ENCODE results near the gene WDR43.

The WDR43 gene

DNA sequence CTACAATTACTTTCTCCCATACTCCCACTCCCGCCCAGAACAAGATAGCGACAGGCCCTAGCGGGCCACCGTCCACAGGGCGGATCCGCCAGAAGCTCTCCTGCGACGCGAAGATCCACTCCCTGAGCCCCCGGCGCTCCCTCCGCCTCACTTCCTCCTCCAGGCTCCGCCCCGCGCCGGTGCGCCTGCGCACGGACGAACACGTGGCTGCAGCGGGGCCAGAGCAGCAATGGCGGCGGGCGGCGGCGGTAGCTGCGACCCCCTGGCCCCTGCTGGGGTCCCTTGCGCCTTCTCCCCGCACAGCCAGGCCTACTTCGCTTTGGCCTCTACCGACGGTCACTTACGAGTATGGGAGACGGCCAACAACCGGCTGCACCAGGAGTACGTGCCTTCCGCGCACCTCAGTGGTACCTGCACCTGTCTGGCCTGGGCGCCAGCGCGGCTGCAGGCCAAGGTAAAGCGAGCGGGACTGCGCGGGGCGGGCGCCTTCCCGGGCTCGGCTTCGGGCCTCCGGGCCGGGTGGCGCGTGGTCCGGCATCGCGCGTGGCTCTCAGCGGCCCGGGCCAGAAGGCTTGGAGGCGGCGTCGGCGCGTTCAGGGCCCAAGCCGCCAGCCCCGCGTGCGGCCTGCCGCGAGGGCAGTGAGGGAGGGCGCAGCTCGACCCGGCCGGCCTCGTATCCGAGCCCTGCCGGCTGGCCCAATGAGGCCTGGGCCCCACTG is at the start of gene WDR43:
WDR43 (plus strand) TSS at position 198 of the 719 bp plus-strand sequence; CDS start at position 230, 32 bp downstream.
- peak; percentile 93 for DNase-seq (ENCODE audit: low read depth, low spot score)

DNA sequence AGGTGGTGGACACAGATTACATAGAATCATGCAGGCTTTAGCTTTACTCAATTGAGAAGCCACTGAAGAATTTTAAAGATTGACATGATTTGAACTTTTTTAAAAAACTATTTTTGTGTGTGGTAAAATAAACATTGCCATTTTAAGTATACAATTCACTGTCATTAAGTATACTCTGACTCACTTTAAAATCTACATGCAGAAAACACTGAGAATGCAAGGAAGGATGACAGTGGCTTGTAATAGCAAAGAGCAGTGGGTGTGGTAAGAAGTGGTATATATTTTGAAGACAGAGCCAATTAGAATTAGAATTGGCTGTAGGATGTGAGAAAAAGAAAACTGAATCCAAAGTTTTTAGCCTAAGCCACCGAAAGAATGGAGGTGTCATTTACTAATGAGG is 39.3 kb upstream of the WDR43 start:
- no peak for DNase-seq (ENCODE audit: low read depth, low spot score)

- DNase-seq (ENCODE audit: low read depth, low spot score), result no peak
Observed at GRCh38 chr2:28855977-28856376, 38.5 kb upstream of the WDR43 start.

DNA sequence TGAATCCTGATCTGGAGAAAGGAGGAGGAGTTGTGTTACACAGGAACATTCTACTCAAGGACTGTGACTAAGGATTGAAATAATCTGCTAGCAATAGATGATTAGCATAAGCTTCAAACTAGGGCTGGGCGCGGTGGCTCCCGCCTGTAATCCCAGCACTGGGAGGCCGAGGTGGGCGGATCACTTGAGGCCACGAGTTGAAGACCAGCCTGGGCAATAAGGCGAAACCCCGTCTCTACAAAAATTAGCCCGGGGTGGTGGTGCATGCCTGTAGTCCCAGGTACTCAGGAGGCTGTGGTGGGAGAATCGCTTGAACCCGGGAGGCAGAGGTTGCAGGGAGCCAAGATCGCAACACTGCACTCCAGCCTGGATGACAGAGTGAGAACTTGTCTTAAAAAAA is 25.9 kb upstream of the WDR43 start:
- DNase-seq (ENCODE audit: low read depth, low spot score), result no peak

DNA sequence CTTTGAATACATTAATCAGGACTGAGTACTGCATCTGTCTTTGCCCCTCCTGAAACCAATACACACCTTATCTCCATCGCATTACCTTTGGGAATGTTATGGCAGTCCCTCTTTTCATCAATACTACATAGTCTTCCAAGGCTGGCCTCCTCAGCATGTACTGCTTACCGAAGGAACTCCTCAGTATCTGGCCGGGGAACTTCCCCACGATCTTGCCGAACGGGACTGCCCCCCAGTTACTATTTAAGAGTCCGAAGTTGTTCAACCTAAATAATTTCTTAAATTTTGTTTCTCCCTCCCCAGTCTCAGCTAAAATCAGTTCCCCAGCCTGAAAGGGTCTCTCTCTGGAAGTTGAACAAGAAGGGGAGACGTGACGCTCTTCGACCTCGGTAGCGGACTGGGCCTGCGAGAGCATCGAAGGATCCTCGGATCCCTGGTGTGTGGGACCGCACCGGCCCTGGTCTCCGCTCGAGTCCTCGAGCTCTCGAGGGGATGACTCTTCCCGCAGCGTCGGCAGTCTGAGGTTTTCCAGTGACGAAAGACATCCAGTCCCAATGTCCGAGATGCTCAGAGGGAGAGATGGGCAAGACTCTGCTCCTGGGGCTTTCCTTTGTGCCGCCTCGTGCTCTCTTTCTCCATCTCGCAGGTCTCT is 24.8 kb upstream of the WDR43 start:
- peak; percentile 2 for DNase-seq (ENCODE audit: low read depth, low spot score)

DNA sequence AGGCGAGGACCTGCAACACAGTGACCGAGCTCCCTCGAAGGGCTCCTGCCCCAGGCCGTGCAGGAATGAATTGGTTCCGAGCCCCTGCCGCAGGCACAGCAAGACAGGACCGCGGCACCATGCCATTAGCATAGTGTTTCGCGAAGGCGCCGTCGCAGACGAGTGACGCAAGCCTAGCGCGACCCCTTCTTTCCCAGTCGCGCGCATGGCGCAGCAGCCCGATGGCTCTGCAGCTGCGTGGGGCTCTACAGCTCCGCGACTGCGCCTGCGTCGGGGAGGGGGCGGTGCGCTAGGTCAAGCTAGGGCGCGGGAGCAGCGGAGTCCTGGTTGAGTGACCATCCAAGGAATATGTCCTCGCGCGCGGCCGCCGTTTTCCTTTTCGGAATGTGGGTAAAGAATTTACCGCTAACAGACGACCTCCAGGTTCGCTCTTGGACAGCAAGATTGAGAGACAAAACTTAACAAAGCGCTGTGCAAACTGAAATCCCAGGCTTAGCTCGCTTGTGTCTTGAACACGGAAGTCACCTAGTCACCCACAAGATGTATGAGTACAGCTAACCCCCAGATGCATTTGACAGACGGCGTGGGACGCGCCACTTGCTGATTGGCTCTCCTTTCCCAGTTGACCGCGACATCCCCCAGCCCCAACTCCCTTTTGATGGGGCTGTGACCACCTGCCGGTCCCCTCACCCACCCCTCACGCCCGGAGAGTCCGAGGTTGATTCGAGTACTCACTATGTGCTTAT is 24.1 kb upstream of the WDR43 start, which contains the start of gene TRMT61B:
TRMT61B (minus strand) TSS at position 164 of the 746 bp plus-strand sequence; CDS start at position 132, 32 bp downstream.
- peak; percentile 83 for DNase-seq (ENCODE audit: low read depth, low spot score)

GRCh38 chr2:28871620-28872019 is 22.8 kb upstream of the WDR43 start:
- DNase-seq (ENCODE audit: low read depth, low spot score), result no peak

GRCh38 chr2:28880193-28880592 is 14.3 kb upstream of the WDR43 start:
- DNase-seq (ENCODE audit: low read depth, low spot score), result no peak

DNA sequence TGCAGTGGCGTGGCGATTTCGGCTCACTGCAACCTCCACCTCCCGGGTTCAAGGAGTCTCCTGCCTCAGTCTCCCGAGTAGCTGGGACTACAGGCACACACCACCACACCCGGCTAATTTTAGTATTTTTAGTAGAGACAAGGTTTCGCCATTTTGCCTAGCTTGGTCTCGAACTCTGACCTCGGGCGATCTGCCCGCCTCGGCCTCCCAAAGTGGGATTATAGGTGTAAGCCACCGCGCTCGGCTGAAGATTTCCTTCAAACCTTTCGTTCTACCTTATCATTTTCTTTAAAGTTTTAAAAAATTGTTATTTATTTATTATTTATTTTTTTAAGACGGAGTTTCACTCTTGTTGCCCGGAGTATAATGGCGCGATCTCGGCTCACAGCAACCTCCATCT is 979 bp upstream of the WDR43 start:
- no peak for DNase-seq (ENCODE audit: low read depth, low spot score)

DNA sequence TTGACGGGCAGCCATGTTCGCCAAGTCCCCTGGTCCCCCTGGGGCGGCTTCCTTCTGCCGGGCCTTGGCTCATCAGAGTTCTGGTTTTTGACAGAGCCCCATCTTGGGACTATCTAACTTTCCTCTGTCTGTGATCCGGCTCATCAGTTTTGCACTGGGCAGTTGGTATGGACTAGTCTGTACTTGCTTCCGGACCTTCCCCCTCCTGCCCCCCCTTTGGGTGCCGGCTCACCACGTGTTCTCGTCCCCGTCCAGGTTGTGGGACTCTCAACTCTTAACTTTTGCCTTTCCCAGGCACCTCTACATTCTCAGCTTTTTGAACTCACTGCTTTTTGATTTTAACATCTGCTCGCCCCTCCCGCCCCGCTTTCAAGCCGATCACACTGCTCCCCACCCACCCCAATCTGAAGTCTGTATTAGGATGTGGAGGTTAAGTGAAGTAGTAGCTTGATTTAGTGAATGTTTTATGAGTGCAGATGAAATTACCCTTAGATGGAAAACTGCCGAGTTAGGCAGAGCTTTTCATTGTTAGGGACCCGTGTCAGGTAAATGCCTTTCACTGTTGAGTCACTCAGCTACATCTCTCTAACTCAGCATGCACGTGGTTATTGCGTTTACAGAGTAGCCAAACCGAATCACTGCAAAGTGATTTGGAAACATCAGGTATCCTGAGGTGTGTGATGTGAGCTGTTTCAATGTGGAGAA is 874 bp downstream of the WDR43 start:
- DNase-seq (ENCODE audit: low read depth, low spot score), result no peak

- DNase-seq (ENCODE audit: low read depth, low spot score), result no peak
Observed at GRCh38 chr2:28896906-28897305, 2.4 kb downstream of the WDR43 start.

DNA sequence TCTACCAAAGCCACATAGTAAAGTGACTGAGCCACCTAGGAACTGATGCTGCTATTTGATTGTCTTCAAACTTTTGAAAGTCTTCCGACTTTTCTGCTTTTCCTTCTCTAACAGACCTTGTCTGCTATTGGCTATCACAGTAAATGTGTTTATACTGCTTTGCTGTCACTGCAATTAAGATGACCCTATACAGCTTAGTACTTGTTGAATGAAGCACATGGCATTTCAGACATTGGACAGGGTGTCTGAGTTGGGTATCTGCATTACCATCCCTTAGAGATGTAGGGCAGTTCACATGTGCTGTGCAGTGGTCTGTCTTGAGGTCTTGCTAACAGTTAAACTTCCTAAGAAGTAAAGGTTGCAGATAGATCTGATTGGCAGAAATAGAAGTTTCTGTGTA is 3.6 kb downstream of the WDR43 start:
- no peak for DNase-seq (ENCODE audit: low read depth, low spot score)

DNA sequence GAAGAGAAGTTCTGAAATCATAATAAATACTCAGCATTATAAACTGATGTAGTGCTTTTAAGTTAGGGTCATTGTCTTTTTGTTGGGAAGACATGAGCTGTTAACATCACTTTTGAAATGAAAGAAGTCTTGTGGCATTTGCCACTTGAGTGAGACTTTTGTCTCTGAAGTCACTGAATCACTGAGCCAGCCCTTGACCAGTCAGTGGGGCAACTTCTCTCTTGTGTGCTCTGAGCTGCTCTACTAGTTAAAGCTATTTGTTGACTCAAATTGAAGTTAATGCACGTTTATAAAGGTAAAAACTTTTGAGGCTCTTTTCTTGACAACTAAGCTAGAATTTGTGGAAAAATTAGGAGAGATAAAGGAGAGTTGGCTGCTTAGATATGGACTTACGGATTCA is 6.7 kb downstream of the WDR43 start:
- DNase-seq (ENCODE audit: low read depth, low spot score), result no peak

- DNase-seq (ENCODE audit: low read depth, low spot score), result no peak
Observed at GRCh38 chr2:28901841-28902240, 7.4 kb downstream of the WDR43 start.

DNA sequence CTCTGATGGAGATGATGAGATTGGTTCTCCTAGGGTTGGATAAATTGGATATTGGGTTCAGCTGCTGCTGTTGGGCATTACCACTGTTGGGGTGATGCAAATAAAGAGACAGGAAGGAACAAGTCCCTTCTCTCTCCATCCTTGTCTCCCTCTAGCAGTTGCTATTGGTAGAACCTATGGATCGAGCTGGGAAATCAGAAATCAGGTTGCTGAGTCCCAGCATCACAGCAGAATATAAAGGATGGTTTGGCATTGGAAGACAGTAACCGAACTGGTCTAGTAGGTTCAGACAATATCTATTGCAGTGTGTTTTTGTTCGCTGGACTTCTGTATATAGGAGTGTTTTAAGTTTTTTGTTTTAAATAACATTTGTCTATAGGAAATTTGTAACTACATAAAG is 8.1 kb downstream of the WDR43 start:
- DNase-seq (ENCODE audit: low read depth, low spot score), result no peak

GRCh38 chr2:28904295-28904694 is 9.8 kb downstream of the WDR43 start:
- DNase-seq (ENCODE audit: low read depth, low spot score), result no peak

DNA sequence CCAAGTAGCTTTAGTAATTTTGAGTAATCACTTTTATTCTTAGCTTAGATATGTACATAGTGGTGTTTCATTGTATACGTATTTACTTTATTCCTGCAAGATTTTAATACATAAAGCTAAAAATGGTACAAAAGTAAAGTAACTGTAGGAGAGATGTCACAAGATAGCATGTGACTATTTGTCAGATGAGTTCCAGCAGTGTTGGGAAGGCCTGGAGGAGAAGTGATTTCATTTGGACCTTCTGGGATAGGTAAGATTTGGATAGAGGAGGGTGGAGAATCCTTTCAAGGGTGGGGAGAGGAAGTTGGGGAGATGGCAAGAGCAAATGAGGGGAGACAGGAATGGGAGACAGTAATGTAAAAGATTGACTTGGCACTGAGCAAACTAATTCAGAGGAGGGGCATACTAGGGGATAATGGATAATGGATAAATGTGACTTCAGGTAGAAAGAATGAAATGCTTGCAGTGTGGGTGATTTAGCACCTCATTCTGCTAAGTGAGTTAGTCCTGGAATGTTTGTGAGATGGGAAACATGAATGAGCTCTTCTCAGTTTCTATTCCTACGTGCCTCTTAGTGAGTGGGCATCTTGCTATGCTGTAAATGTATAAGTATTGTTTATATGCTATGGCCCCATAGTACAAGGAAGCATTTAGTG is 10.5 kb downstream of the WDR43 start:
- no peak for DNase-seq (ENCODE audit: low read depth, low spot score)

- no peak for DNase-seq (ENCODE audit: low read depth, low spot score)
Observed at GRCh38 chr2:28905533-28905932, 11.1 kb downstream of the WDR43 start.

DNA sequence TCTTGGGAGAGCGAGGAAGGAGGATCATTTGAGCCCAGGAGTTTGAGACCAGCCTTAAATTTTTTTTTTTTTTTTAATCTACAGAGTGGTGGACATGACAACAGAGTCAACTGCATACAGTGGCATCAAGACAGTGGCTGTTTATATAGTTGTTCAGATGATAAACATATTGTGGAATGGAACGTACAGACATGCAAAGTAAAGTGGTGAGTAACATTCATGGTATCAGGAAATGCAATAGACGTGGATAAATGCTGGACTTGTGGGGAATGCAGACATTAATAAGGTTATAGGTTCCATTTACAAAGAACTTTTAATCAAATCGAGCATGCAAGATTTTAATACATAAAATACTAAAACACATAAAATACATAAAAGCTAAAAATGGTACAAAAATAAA is 11.9 kb downstream of the WDR43 start:
- DNase-seq (ENCODE audit: low read depth, low spot score), result no peak

- DNase-seq (ENCODE audit: low read depth, low spot score), result no peak
Observed at GRCh38 chr2:28906821-28907220, 12.4 kb downstream of the WDR43 start.

DNA sequence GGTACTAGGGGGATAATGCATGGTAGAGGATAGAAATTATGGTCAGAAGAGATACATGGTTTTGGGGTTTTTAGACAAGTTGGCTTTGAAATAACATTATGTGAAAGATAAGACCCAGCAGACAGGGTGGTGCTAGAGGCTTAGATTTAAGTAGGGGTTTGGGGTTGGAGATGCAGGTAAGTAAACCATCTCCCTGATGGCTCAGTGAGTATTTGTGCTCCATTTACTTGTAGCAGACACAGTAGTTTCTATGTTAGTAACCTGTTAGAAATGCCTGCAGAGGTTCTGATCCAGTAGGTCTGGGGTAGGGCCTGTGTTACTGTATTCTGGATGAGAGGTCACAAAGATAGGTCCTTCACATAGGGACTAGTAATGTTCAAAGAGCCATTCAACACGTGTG is 13.7 kb downstream of the WDR43 start:
- DNase-seq (ENCODE audit: low read depth, low spot score), result no peak
